ENCODE measurements around the gene ADARB2. TPM values are rescaled to one million over a fixed set of nuclear protein-coding genes. Genes with fewer than 3 reads are reported as not detected.

The ADARB2 gene
- total and polyA plus RNA-seq, 4 donors: 0.22 to 1.3 (median 0.55) TPM

DNA sequence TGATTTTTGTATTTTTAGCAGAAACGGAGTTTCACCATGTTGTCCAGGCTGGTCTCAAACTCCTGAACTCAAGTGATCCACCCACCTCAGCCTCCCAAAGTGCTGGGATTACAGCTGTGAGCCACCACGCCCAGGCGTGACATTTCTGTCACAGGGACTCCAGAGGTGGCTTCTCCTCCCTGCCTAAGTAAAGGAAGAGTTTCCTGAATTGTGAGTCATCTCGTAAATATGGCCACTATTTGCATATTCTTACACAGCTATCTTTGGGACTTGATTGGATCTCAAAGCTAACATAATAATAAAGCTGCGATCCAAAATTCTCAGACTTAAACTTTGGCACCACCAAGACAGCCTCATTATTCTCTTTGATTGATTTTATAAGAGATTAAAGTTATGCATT, 50.1 kb downstream of the ADARB2 start:
- ATAC-seq (ENCODE audit: insufficient read depth, low FRiP score): no peak
- WGBS, 2 donors: 84 to 87% methylated on average over 5 of the region's 5 CpGs

DNA sequence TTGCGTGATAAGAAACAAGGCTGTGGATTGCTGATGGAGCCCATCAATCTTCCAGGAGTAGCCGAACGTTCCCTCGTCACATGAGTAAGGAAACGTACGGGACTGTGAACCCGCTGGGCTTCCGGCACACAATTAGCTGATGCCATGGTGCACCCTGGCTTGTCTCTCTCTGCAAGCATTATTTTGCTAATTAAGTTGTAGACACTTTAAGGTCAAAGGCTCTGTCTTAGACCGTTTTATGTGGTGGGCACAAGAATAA, 50.9 kb downstream of the ADARB2 start:
- peaks cover 0 to 11% (median 0%) of the 10 kb centered on the region in 4 donors for H3K9me3 ChIP-seq (ENCODE audit: control insufficient read depth in 4 of 4, insufficient read depth in 3 of 4, low read length in 3 of 4)
- 57 to 59% methylated on average over 9 of the region's 9 CpGs for WGBS, 2 donors
- TF ChIP-seq CTCF (IDR thresholded peaks at IDR 0.05; ENCODE audit: control extremely low read depth, extremely low read depth): no peak
- DNase-seq: no peak
- H3K4me1 ChIP-seq (ENCODE audit: control insufficient read depth in 5 of 5, insufficient read depth in 5 of 5, low read length in 5 of 5): peaks cover 0 to 7% (median 0%) of the 10 kb centered on the region in 5 donors
- H3K9ac ChIP-seq (ENCODE audit: insufficient read depth in 1 of 2, low read length in 2 of 2): no peak overlapping the region
- no peak overlapping the region for H3K4me3 ChIP-seq
- no peak for ATAC-seq (ENCODE audit: insufficient read depth, low FRiP score)
- H3K36me3 ChIP-seq (ENCODE audit: control insufficient read depth in 4 of 4, insufficient read depth in 4 of 4, low read length in 4 of 4): no peaks in the 10 kb centered on the region
- no peaks in the 10 kb centered on the region for H3K27me3 ChIP-seq (ENCODE audit: control insufficient read depth in 3 of 3, insufficient read depth in 3 of 3, low read length in 2 of 3)
- no peak overlapping the region for H3K27ac ChIP-seq (ENCODE audit: low read depth in 1 of 2, low read length in 1 of 2)

More for the DNA sequence above, 50.1 kb downstream of the ADARB2 start:
- no peak for DNase-seq
- no peaks in the 10 kb centered on the region for H3K27me3 ChIP-seq (ENCODE audit: control insufficient read depth in 3 of 3, insufficient read depth in 3 of 3, low read length in 2 of 3)
- peaks cover 0 to 7% (median 0%) of the 10 kb centered on the region in 5 donors for H3K4me1 ChIP-seq (ENCODE audit: control insufficient read depth in 5 of 5, insufficient read depth in 5 of 5, low read length in 5 of 5)
- no peak overlapping the region for H3K9ac ChIP-seq (ENCODE audit: insufficient read depth in 1 of 2, low read length in 2 of 2)
- H3K9me3 ChIP-seq (ENCODE audit: control insufficient read depth in 4 of 4, insufficient read depth in 3 of 4, low read length in 3 of 4): peaks cover 0 to 9% (median 0%) of the 10 kb centered on the region in 4 donors
- TF ChIP-seq CTCF (IDR thresholded peaks at IDR 0.05; ENCODE audit: control extremely low read depth, extremely low read depth): no peak
- H3K4me3 ChIP-seq: no peak overlapping the region
- H3K36me3 ChIP-seq (ENCODE audit: control insufficient read depth in 4 of 4, insufficient read depth in 4 of 4, low read length in 4 of 4): no peaks in the 10 kb centered on the region
- H3K27ac ChIP-seq (ENCODE audit: low read depth in 1 of 2, low read length in 1 of 2): no peak overlapping the region

DNA sequence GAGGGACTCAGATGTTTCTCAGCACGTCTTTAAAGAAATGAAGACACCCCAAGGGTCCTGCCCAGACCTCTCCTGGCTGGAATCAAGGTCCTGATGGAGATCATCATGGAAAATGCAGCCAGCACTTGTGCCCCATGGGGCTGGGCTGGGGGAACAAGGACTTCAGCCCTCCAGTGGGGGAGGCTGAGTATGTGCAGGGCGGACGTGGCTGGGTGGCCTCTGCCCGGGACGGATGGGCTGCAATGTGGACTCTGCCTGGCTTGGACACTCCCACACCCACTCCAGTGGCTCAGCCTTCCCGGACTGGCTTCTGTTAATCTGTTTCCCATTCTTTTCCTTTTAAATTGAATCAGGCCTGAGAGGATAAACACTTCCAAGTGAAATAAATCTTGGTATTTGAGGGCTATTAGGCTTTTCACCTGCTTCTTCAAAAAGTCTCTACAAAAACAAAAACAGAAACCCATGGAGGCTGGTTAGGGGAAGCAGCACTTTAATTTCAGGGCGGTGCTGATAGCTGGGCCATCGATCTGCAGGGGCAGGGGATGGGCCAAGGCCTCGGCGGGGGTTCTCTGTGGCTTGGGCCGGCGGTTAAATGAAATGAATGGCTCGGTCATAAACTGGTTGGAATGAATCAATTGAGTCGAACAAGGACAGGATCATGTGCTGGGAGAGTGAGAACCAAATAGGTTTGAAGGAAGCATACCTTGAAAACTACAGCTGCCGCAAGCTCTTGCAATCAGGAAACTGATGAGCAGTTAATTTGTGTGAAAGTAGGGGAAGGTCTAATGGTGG, 51.4 kb downstream of the ADARB2 start:
- ATAC-seq (ENCODE audit: insufficient read depth, low FRiP score) (no peak), DNase-seq (no peak)
- no peak overlapping the region for H3K9ac ChIP-seq (ENCODE audit: insufficient read depth in 1 of 2, low read length in 2 of 2)
- no peak overlapping the region for H3K27ac ChIP-seq (ENCODE audit: low read depth in 1 of 2, low read length in 1 of 2)
- WGBS, 2 donors: 78 to 79% methylated on average over 15 of the region's 15 CpGs
- H3K4me3 ChIP-seq: no peak overlapping the region
- peaks cover 0 to 7% (median 0%) of the 10 kb centered on the region in 5 donors for H3K4me1 ChIP-seq (ENCODE audit: control insufficient read depth in 5 of 5, insufficient read depth in 5 of 5, low read length in 5 of 5)
- TF ChIP-seq CTCF (IDR thresholded peaks at IDR 0.05; ENCODE audit: control extremely low read depth, extremely low read depth): no peak
- H3K27me3 ChIP-seq (ENCODE audit: control insufficient read depth in 3 of 3, insufficient read depth in 3 of 3, low read length in 2 of 3): no peaks in the 10 kb centered on the region
- peaks cover 0 to 11% (median 0%) of the 10 kb centered on the region in 4 donors for H3K9me3 ChIP-seq (ENCODE audit: control insufficient read depth in 4 of 4, insufficient read depth in 3 of 4, low read length in 3 of 4)
- H3K36me3 ChIP-seq (ENCODE audit: control insufficient read depth in 4 of 4, insufficient read depth in 4 of 4, low read length in 4 of 4): no peaks in the 10 kb centered on the region
